Ovary (tissue), 9 donors: Measurements from ENCODE around the gene GFRA1. TPM values are rescaled to one million over a fixed set of nuclear protein-coding genes. Genes with fewer than 3 reads are reported as not detected.

ENCODE experiments used
- DNase-seq, 5 donors: peaks; one replicate each; pipeline ENCODE4 v3.0.0-alpha.2; 2019 to 2020
- H3K27ac ChIP-seq, 2 donors: fragments of 200-600 bp; one replicate each; pipeline versions ENCODE4 v1.5.1 to v1.8.0; 2019 to 2022
- H3K27me3 ChIP-seq: fragments of 200-600 bp; one replicate; pipeline ENCODE4 v1.8.0; 2022
- H3K36me3 ChIP-seq: fragments of 200-600 bp; sonication (generic); one replicate; pipeline ENCODE4 v1.5.1; 2019
- H3K4me1 ChIP-seq: one replicate; pipeline ENCODE4 v1.8.1; 2013; ENCODE audit warnings: mild to moderate bottlenecking, moderate library complexity; ENCODE audit not compliant: insufficient read depth
- H3K4me3 ChIP-seq: fragments of 200-600 bp; sonication (generic); one replicate; pipeline ENCODE4 v1.5.1; 2017
- H3K9me3 ChIP-seq, 2 donors: fragments of 200-600 bp in 1 of 2; sonication (generic) in 1 of 2; one replicate each; pipeline versions ENCODE4 v1.5.1 to v1.8.1; 2013 to 2019; ENCODE audit warnings: mild to moderate bottlenecking in 1 of 2, moderate library complexity in 1 of 2
- CTCF ChIP-seq, 3 donors: fragments of 450-650 bp in 2 of 3; fragments of 200-600 bp in 1 of 3; IDR thresholded peaks; one replicate each; pipeline versions ENCODE4 v1.5.1 to v1.8.0; 2016 to 2022; ENCODE audit warnings: antibody characterized with exemption in 3 of 3, mild to moderate bottlenecking in 1 of 3
- EP300 ChIP-seq: sonication (generic); formaldehyde crosslinking; IDR thresholded peaks from one replicate; pipeline ENCODE4 v1.6.1; 2017; ENCODE audit warnings: antibody characterized with exemption
- POLR2A ChIP-seq: fragments of 450-650 bp; IDR thresholded peaks from one replicate; pipeline ENCODE4 v1.6.1; 2017; ENCODE audit warnings: antibody characterized with exemption, mild to moderate bottlenecking, moderate library complexity
- WGBS, 3 donors: extraction: QIAGEN DNeasy Blood & Tissue Kit in 1 of 3; methylation state at CpG; one replicate each; pipeline versions ENCODE4 v1.1.5 to v1.1.7; 2013 to 2017; 5-methylcytosine and 5-hydroxymethylcytosine counted together
- intact Hi-C, 4 donors: fragments of 100-400 bp; cut with DNase I; formaldehyde crosslinking; loops; one replicate each; pipeline versions ENCODE4 v1.11.0 to v1.15.1; 2022 to 2023
- polyA plus RNA-seq, 2 donors: library from polyadenylated mRNA; stranded (reverse); fragments of 200-250 nt in 1 of 2; fragments of 350-450 nt in 1 of 2; fragmentation: Illumina TruSeq in 1 of 2; extraction: RNeasy Lipid Tissue Mini Kit (QIAGEN cat#74804) in 1 of 2; gene quantifications; one replicate each; pipeline ENCODE4 v1.2.3, GENCODE V29; 2013 to 2014
- total RNA-seq, 7 donors: library from RNA; depleted of rRNA in 2 of 7; stranded (reverse); fragments of >200 nt in 2 of 7; fragmentation: NEBNext Ultra II Directional in 3 of 7; extraction: Animal tissue kit (Norgen Biotek cat#: 25700) in 3 of 7; gene quantifications; one replicate each; pipeline versions ENCODE4 v1.1.0 to v1.2.4, GENCODE V29; 2016 to 2023
- donor health status: DM: no; HTN: no; CAD: no; lungs with moderate emphysema.
- donor health status: DM: no; HTN: no; CAD: no.
- donor health status: Bipolar disorder and iron deficiency.
- donor health status: DM: yes; HTN: yes; CAD: no.
- donor health status: DM: no; HTN: no; CAD: no.
- donor health status: DM: yes; HTN: yes; CAD: no.

GFRA1 gene
- total and polyA plus RNA-seq, 9 donors, result 3.1 to 28.4 (median 11.8) TPM

DNA sequence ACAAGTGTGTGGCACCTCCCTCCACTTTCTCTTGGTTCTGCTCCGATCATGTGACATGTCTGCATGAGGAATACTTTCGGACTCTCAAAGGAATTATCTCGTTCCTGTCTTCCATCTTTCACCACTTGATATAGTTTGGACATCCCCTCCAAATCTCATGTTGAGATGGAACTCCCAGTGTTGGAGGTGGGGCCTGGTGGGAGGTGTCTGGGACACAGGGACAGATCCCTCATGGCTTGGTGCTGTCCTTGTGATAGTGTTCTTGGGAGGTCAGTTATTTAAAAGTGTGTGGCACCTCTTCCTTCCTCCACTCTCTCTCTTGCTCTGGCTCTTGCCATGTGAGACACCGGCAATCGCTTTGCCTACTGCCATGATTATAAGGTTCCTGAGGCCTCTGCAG, 166.4 kb downstream of the GFRA1 start:
- H3K4me3 ChIP-seq, result no peak overlapping the region
- 93 to 96% (median 94%) methylated on average over 5 of the region's 5 CpGs for WGBS, 3 donors
- H3K36me3 ChIP-seq, result no peaks in the 10 kb centered on the region
- H3K27me3 ChIP-seq, result no peaks in the 10 kb centered on the region
- H3K27ac ChIP-seq, result no peak overlapping the region
- no peaks in the 10 kb centered on the region for H3K9me3 ChIP-seq
- DNase-seq, result no peak
- intact Hi-C loops, result no loop called here
- no peak for TF ChIP-seq POLR2A
- no peak for TF ChIP-seq EP300
- TF ChIP-seq CTCF (IDR thresholded peaks at IDR 0.05), result no peak
- H3K4me1 ChIP-seq, result no peaks in the 10 kb centered on the region

- intact Hi-C loops, result no loop called here
- 67 to 82% (median 75%) methylated on average over 4 of the region's 4 CpGs for WGBS, 3 donors
- no peak overlapping the region for H3K4me3 ChIP-seq
- H3K36me3 ChIP-seq, result no peaks in the 10 kb centered on the region
- H3K27ac ChIP-seq, result no peak overlapping the region
- TF ChIP-seq CTCF (IDR thresholded peaks at IDR 0.05), result no peak
- TF ChIP-seq EP300, result no peak
- no peak for TF ChIP-seq POLR2A
- no peak for DNase-seq
- no peaks in the 10 kb centered on the region for H3K4me1 ChIP-seq
- H3K9me3 ChIP-seq, result no peaks in the 10 kb centered on the region
- H3K27me3 ChIP-seq, result no peaks in the 10 kb centered on the region
These were observed 167.7 kb downstream of the GFRA1 start for GRCh38 chr10:116105264-116105663.

GRCh38 chr10:116104210-116104932, 168.6 kb downstream of the GFRA1 start:
- no peak overlapping the region for H3K27ac ChIP-seq
- no peaks in the 10 kb centered on the region for H3K36me3 ChIP-seq
- DNase-seq, result no peak
- intact Hi-C loops, result no loop called here
- TF ChIP-seq CTCF (IDR thresholded peaks at IDR 0.05), result no peak
- H3K9me3 ChIP-seq, result no peaks in the 10 kb centered on the region
- 92 to 95% (median 95%) methylated on average over 7 of the region's 7 CpGs for WGBS, 3 donors
- H3K4me1 ChIP-seq, result no peaks in the 10 kb centered on the region
- H3K4me3 ChIP-seq, result no peak overlapping the region
- no peaks in the 10 kb centered on the region for H3K27me3 ChIP-seq

GRCh38 chr10:116103668-116104067, 169.3 kb downstream of the GFRA1 start:
- WGBS, 3 donors, result 92 to 93% (median 93%) methylated on average over 4 of the region's 4 CpGs
- H3K9me3 ChIP-seq, result no peaks in the 10 kb centered on the region
- no peak for DNase-seq
- TF ChIP-seq CTCF (IDR thresholded peaks at IDR 0.05), result no peak
- intact Hi-C loops, result no loop called here
- H3K36me3 ChIP-seq, result no peaks in the 10 kb centered on the region
- no peaks in the 10 kb centered on the region for H3K27me3 ChIP-seq
- H3K4me1 ChIP-seq, result no peaks in the 10 kb centered on the region
- H3K4me3 ChIP-seq, result no peak overlapping the region
- H3K27ac ChIP-seq, result no peak overlapping the region
